Stomach (tissue), 9 donors: ENCODE measurements around the gene CFAP54. TPM values are rescaled to one million over a fixed set of nuclear protein-coding genes. Genes with fewer than 3 reads are reported as not detected.
A peak's percentile ranks its signal among the peaks of the same experiment; 100 is the strongest.
"Not testable (repeated sequence)": the region's sequence is repeated elsewhere in the genome, so short reads cannot be mapped to it uniquely, and the experiment has no call there.

ENCODE experiments used
- DNase-seq, 2 donors: peaks; one replicate each; pipeline versions ENCODE4 v3.0.0 to v3.0.0-alpha.2; 2013 to 2019
- H3K27ac ChIP-seq, 5 donors: fragments of 200-600 bp in 4 of 5; sonication (generic) in 4 of 5; one replicate each; pipeline ENCODE4 v1.5.1; 2013 to 2019; ENCODE audit warnings: mild to moderate bottlenecking in 1 of 5, moderate library complexity in 1 of 5
- H3K27me3 ChIP-seq, 3 donors: fragments of 200-600 bp; sonication (generic); one replicate each; pipeline ENCODE4 v1.5.1; 2017 to 2019; ENCODE audit warnings: mixed run types in 1 of 3
- H3K36me3 ChIP-seq, 4 donors: fragments of 200-600 bp; sonication (generic); 1 replicate in 3 of 4; 2 replicates in 1 of 4; pipeline ENCODE4 v1.5.1; 2016 to 2019
- H3K4me1 ChIP-seq, 4 donors: fragments of 200-600 bp; sonication (generic); one replicate each; pipeline ENCODE4 v1.5.1; 2016 to 2019
- H3K4me3 ChIP-seq, 4 donors: fragments of 200-600 bp; sonication (generic) in 3 of 4; one replicate each; pipeline ENCODE4 v1.5.1; 2016 to 2019; ENCODE audit warnings: mild to moderate bottlenecking in 1 of 4
- H3K9me3 ChIP-seq, 4 donors: fragments of 200-600 bp; sonication (generic); one replicate each; pipeline ENCODE4 v1.5.1; 2016 to 2019
- CTCF ChIP-seq, 7 experiments: fragments of 450-650 bp in 4 of 7; fragments of 200-600 bp in 3 of 7; sonication (generic) in 3 of 7; IDR thresholded peaks; one replicate each; pipeline ENCODE4 v1.5.1; 2016 to 2019; ENCODE audit warnings: antibody characterized with exemption in 7 of 7, control low read depth in 2 of 7, mild to moderate bottlenecking in 1 of 7
- EP300 ChIP-seq: sonication (generic); formaldehyde crosslinking; IDR thresholded peaks from one replicate; pipeline ENCODE4 v1.6.1; 2017; ENCODE audit warnings: antibody characterized with exemption
- POLR2A ChIP-seq, 4 donors: fragments of 450-650 bp; IDR thresholded peaks; one replicate each; pipeline ENCODE4 v1.6.1; 2016; ENCODE audit warnings: antibody characterized with exemption in 4 of 4, control low read depth in 2 of 4, mild to moderate bottlenecking in 1 of 4, moderate library complexity in 1 of 4
- POLR2AphosphoS5 ChIP-seq, 3 donors: sonication (generic); formaldehyde crosslinking; IDR thresholded peaks; one replicate each; pipeline ENCODE4 v1.6.1; 2016; ENCODE audit warnings: antibody characterized with exemption in 3 of 3
- WGBS, 5 donors: extraction: QIAGEN DNeasy Blood & Tissue Kit in 3 of 5; methylation state at CpG; one replicate each; pipeline versions ENCODE4 v1.1.5 to v1.1.7; 2013 to 2018; 5-methylcytosine and 5-hydroxymethylcytosine counted together
- intact Hi-C: fragments of 100-400 bp; cut with DNase I; formaldehyde crosslinking; loops from one replicate; pipeline ENCODE4 v1.15.1; 2023; ENCODE audit warnings: low total_unique reads
- polyA plus RNA-seq, 3 donors: library from polyadenylated mRNA; stranded (reverse); fragments of 200-250 nt; gene quantifications; one replicate each; pipeline ENCODE4 v1.2.3, GENCODE V29; 2013
- total RNA-seq, 5 donors: library from RNA; depleted of rRNA; stranded (reverse); fragments of >200 nt; gene quantifications; one replicate each; pipeline versions ENCODE4 v1.1.0 to v1.2.3, GENCODE V29; 2014 to 2016
- donor health status: healthy with polysubstance abuse.
- donor health status: Bipolar disorder and iron deficiency.
- donor health status: healthy.

CFAP54 gene
- total and polyA plus RNA-seq, 8 donors, result 0.08 to 36.6 (median 3.0) TPM; not detected in 2

- Histone ChIP-seq H3K36me3 (no peaks in the 10 kb centered on the region), H3K4me1 (no peaks in the 10 kb centered on the region), H3K4me3 (no peak overlapping the region), H3K27ac (no peak overlapping the region), H3K27me3 (no peaks in the 10 kb centered on the region), H3K9me3 (no peaks in the 10 kb centered on the region)
- intact Hi-C loops, result loop anchor here (10.0 kb wide), 1 partner anchor 406 kb away; no protein-coding TSS in a partner anchor
- TF ChIP-seq EP300 (no peak), CTCF (IDR thresholded peaks at IDR 0.05) (peak in 3 of 7 experiments; percentile 32 to 49 (median 45))
- DNase-seq, result peak in 1 of 2 donors; percentile 78
- WGBS, 5 donors, result 1 to 6% (median 1%) methylated on average over 3 of the region's 3 CpGs
Observed at GRCh38 chr12:96578526-96579125, 89.2 kb downstream of the CFAP54 start.

- DNase-seq, result no peak
- no peaks in the 10 kb centered on the region for H3K27me3 ChIP-seq
- intact Hi-C loops, result loop anchor here (10.0 kb wide), 1 partner anchor 719 kb away; no protein-coding TSS in a partner anchor
- no peaks in the 10 kb centered on the region for H3K9me3 ChIP-seq
- no peaks in the 10 kb centered on the region for H3K36me3 ChIP-seq
- no peak for TF ChIP-seq POLR2AphosphoS5 (IDR thresholded peaks at IDR 0.05)
- no peak for TF ChIP-seq EP300
- TF ChIP-seq POLR2A (IDR thresholded peaks at IDR 0.05), result no peak
- no peak for TF ChIP-seq CTCF (IDR thresholded peaks at IDR 0.05)
- no peaks in the 10 kb centered on the region for H3K4me1 ChIP-seq
- WGBS, 5 donors, result 51 to 83% (median 69%) methylated on average over 1 of the region's 1 CpG
- H3K27ac ChIP-seq, result no peak overlapping the region
- no peak overlapping the region for H3K4me3 ChIP-seq
Observed at GRCh38 chr12:96585977-96586376, 96.6 kb downstream of the CFAP54 start.

- Histone ChIP-seq H3K36me3 (no peaks in the 10 kb centered on the region), H3K4me1 (no peaks in the 10 kb centered on the region), H3K4me3 (no peak overlapping the region), H3K27me3 (no peaks in the 10 kb centered on the region), H3K9me3 (no peaks in the 10 kb centered on the region), H3K27ac (no peak overlapping the region)
- DNase-seq, result no peak
- WGBS, 5 donors, result 56 to 69% (median 61%) methylated on average over 2 of the region's 2 CpGs
- intact Hi-C loops, result loop anchor here (10.0 kb wide), 1 partner anchor 717 kb away; no protein-coding TSS in a partner anchor
- TF ChIP-seq POLR2A (IDR thresholded peaks at IDR 0.05) (no peak), EP300 (no peak), POLR2AphosphoS5 (IDR thresholded peaks at IDR 0.05) (no peak), CTCF (IDR thresholded peaks at IDR 0.05) (no peak)
Observed at GRCh38 chr12:96587691-96588090, 98.3 kb downstream of the CFAP54 start.

- H3K4me1 ChIP-seq, result no peaks in the 10 kb centered on the region
Observed at GRCh38 chr12:96590970-96591369, 101.6 kb downstream of the CFAP54 start.

GRCh38 chr12:96604374-96604773 lies 115.0 kb downstream of the CFAP54 start:
- intact Hi-C loops, H3K27me3 ChIP-seq, H3K27ac ChIP-seq, H3K9me3 ChIP-seq, H3K36me3 ChIP-seq, H3K4me1 ChIP-seq, DNase-seq, H3K4me3 ChIP-seq: not testable (repeated sequence)
- 88 to 98% (median 93%) methylated on average over 1 to 3 of the region's 3 CpGs for WGBS, 5 donors

More at GRCh38 chr12:96590970-96591369, 101.6 kb downstream of the CFAP54 start:
- no peaks in the 10 kb centered on the region for H3K9me3 ChIP-seq
- WGBS, 5 donors, result 63 to 82% (median 69%) methylated on average over 4 of the region's 4 CpGs
- H3K4me3 ChIP-seq, result no peak overlapping the region
- intact Hi-C loops, result no loop called here
- H3K27me3 ChIP-seq, result no peaks in the 10 kb centered on the region
- H3K27ac ChIP-seq, result no peak overlapping the region
- DNase-seq, result no peak
- no peak for TF ChIP-seq CTCF (IDR thresholded peaks at IDR 0.05)
- TF ChIP-seq EP300, result no peak
- no peak for TF ChIP-seq POLR2AphosphoS5 (IDR thresholded peaks at IDR 0.05)
- no peak for TF ChIP-seq POLR2A (IDR thresholded peaks at IDR 0.05)
- H3K36me3 ChIP-seq, result no peaks in the 10 kb centered on the region
